HG03460 (cell line): ENCODE measurements around the gene CPNE2.
"Not testable (repeated sequence)": the region's sequence is repeated elsewhere in the genome, so short reads cannot be mapped to it uniquely, and the experiment has no call there.

Experiments used
- ATAC-seq: cut with Tn5 transposase; IDR thresholded peaks from one replicate; pipeline ENCODE4 v1.9.1; 2021; ENCODE audit not compliant: unreplicated experiment

The CPNE2 gene

GRCh38 chr16:57069053-57069452 lies 23.3 kb upstream of the CPNE2 start:
- ATAC-seq, result no peak

GRCh38 chr16:57069635-57070370 lies 22.6 kb upstream of the CPNE2 start:
- ATAC-seq, result no peak

GRCh38 chr16:57070424-57070823 lies 22.0 kb upstream of the CPNE2 start:
- no peak for ATAC-seq

- ATAC-seq, result not testable (repeated sequence)
Measured at GRCh38 chr16:57071081-57071732, 21.2 kb upstream of the CPNE2 start.

GRCh38 chr16:57071831-57072582 lies 20.4 kb upstream of the CPNE2 start:
- no peak for ATAC-seq

- no peak for ATAC-seq
Measured at GRCh38 chr16:57072616-57073275, 19.6 kb upstream of the CPNE2 start.

- no peak for ATAC-seq
Measured at GRCh38 chr16:57077714-57078113, 14.7 kb upstream of the CPNE2 start.

GRCh38 chr16:57081744-57082143 lies 10.6 kb upstream of the CPNE2 start:
- no peak for ATAC-seq

GRCh38 chr16:57082664-57083063 lies 9.7 kb upstream of the CPNE2 start:
- no peak for ATAC-seq

GRCh38 chr16:57083485-57084126 lies 8.8 kb upstream of the CPNE2 start:
- no peak for ATAC-seq

- ATAC-seq, result peak; percentile 53
Measured at GRCh38 chr16:57084257-57084770, 8.1 kb upstream of the CPNE2 start.

- no peak for ATAC-seq
Measured at GRCh38 chr16:57084996-57085395, 7.4 kb upstream of the CPNE2 start.

- ATAC-seq, result no peak
Measured at GRCh38 chr16:57087003-57087402, 5.4 kb upstream of the CPNE2 start.

- ATAC-seq, result no peak
Measured at GRCh38 chr16:57089406-57089805, 3.0 kb upstream of the CPNE2 start.

GRCh38 chr16:57091200-57091974 lies 996 bp upstream of the CPNE2 start:
- ATAC-seq, result no peak

GRCh38 chr16:57092786-57093411 lies 516 bp downstream of the CPNE2 start:
- ATAC-seq, result peak; percentile 34

GRCh38 chr16:57093666-57094564 lies 1.5 kb downstream of the CPNE2 start:
- ATAC-seq, result no peak

- ATAC-seq, result no peak
Measured at GRCh38 chr16:57094911-57095310, 2.5 kb downstream of the CPNE2 start.
